ENCODE data around the gene AMPD3. TPM values are rescaled to one million over a fixed set of nuclear protein-coding genes. Genes with fewer than 3 reads are reported as not detected.

Gene AMPD3
- total RNA-seq, 1 experiment from 2014 or later = 1.5 TPM

DNA sequence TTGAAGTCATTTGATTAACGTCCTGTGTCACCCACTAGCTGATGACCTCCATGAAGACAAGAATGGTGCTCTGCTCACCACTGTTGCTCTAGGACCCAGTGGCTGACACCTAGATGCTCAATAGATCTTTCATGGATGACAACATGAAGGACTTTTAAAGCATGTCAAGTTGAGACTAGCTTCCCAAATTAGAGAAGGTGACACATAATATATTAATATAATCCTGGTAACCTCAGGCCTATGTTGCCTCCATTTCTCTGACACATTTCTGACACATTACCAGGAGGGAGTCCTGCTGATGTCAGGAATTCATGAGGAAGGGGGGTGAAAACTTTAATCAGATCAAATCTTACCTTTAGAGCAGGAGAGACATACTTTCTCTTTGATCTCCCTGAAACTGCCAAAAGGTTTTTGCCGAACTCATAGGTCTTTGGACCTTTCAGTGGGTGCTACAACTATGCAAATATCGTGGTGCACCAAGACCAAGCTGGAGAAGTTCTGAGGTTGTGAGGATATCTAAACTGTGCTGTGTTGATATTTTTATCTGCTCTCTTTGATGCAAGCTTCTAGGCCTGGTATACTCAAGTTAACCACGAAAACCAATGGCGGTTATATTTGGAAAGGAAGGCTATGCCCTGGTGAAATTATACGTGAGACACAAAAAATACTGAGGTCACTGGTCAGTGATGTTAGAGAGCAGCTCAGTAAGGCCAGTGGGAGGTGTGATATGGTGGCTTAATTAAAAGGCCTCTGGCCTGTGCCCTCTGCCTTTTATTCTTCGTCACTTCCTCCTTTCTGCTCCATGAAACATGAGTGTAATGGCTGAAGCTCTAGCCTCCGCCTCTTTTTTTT, 13.2 kb upstream of the AMPD3 start:
- no peaks in the 10 kb centered on the region for H3K36me3 ChIP-seq
- no peak overlapping the region for H3K27ac ChIP-seq
- H3K4me3 ChIP-seq = no peak overlapping the region
- H3K4me1 ChIP-seq (replicated peaks) = no peaks in the 10 kb centered on the region
- no peak for DNase-seq (ENCODE audit: low read depth in 1 of 2, low spot score in 2 of 2)
- H3K9me3 ChIP-seq (replicated peaks) = no peaks in the 10 kb centered on the region
- H3K27me3 ChIP-seq (replicated peaks) = no peaks in the 10 kb centered on the region; the same call in 1 of the 2 replicates

DNA sequence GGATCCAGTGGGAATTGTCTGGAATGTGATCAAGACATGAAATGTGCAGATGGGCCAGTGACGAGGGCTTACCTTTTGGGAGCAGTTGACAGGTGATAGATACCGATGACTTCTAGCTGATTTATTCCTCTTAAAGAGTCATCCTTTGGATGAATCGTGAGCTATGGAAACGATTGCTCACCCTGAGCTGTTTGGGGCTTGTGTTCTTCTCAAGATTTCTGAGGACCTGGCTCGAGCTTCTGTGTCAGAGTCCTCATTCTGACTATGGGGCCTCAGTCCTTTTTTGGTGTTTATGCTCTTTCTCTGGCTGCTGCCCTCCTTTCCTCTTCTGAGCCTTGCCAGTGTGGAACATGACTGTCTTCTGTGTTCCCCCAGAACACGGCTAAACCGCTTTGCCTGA, 11.9 kb upstream of the AMPD3 start:
- Histone ChIP-seq H3K9me3 (replicated peaks) (no peaks in the 10 kb centered on the region), H3K27me3 (replicated peaks) (no peaks in the 10 kb centered on the region), H3K36me3 (no peaks in the 10 kb centered on the region), H3K4me3 (no peak overlapping the region), H3K4me1 (replicated peaks) (no peaks in the 10 kb centered on the region), H3K27ac (no peak overlapping the region)
- no peak for DNase-seq (ENCODE audit: low read depth in 1 of 2, low spot score in 2 of 2)

DNA sequence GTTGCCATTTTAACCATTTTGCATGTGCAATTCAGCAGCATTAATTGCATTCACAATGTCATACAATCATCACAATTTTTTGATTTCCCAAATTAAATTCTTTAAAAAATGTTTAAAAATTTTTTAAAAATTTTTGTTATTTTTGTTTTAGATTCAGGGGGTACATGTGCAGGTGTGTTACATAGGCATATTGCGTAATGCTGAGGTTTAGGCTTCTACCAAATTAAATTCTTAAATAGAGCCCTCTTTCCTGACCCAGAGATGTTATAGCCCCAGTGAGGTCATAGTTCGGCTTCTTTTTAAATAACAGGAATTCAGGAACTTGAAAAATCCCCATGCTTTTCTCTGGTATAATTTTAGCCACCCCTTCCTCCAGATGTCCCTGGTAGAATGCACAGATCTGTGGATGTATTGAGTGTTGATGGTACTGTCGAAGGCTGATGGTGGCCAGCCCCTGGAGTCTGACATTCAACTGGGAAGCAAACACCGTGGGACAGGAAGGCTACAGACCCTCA, 11.3 kb upstream of the AMPD3 start:
- H3K36me3 ChIP-seq = no peaks in the 10 kb centered on the region
- no peak for DNase-seq (ENCODE audit: low read depth in 1 of 2, low spot score in 2 of 2)
- no peak overlapping the region for H3K27ac ChIP-seq
- no peaks in the 10 kb centered on the region for H3K9me3 ChIP-seq (replicated peaks)
- H3K4me1 ChIP-seq (replicated peaks) = no peaks in the 10 kb centered on the region
- H3K4me3 ChIP-seq = no peak overlapping the region
- no peaks in the 10 kb centered on the region for H3K27me3 ChIP-seq (replicated peaks)

DNA sequence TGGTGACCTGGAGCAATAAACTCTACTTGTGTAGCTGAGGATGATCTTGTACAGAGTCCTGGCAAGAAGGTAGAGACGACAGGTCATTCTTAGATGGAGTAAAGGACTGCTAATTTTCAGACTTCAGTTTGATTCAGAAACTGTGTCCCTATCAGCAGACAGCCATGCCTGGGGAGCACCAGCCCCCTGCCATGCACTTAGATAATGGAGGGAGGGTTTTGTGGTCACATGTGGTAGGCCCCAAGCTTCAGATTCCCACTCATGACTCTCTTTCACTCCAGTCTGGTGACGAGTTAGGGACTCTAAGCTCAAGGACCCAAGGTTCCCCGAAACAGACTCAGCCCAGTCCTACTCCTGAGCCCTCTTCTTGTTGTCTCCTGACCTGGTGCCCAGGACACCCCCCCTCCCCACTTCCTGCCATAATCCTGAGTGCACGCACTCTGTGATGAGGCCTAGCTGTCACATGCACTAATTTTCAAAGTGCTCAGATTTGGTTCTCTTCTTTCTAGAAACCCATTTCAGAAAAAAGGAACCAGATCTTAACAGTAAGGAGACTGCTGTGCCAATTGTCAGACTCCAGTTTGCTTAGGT, 10.2 kb upstream of the AMPD3 start:
- Histone ChIP-seq H3K27me3 (replicated peaks) (no peaks in the 10 kb centered on the region), H3K4me1 (replicated peaks) (no peaks in the 10 kb centered on the region), H3K4me3 (no peak overlapping the region), H3K9me3 (replicated peaks) (no peaks in the 10 kb centered on the region), H3K36me3 (no peaks in the 10 kb centered on the region), H3K27ac (no peak overlapping the region)
- DNase-seq (ENCODE audit: low read depth in 1 of 2, low spot score in 2 of 2) = no peak

DNA sequence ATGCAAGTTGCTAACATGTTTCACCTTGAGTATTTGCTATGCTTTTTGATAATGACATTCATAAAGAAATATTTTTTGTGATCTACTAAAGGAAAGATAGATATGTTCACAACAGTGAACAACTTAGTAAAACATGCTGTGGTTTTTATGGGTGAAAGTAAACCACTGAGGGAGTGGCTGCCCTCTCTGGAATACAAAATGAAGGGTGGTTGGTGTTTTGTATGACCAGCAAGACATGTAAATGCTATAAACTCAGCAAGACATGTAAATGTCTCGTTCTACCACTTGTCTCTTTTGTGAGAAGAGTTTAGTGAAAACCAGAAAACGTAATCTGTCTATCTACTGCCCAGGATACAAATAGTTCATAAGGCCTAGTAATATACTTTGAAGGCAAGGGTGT, 7.6 kb upstream of the AMPD3 start:
- H3K4me3 ChIP-seq = no peak overlapping the region
- no peak overlapping the region for H3K27ac ChIP-seq
- no peaks in the 10 kb centered on the region for H3K36me3 ChIP-seq
- no peaks in the 10 kb centered on the region for H3K4me1 ChIP-seq (replicated peaks)
- DNase-seq (ENCODE audit: low read depth in 1 of 2, low spot score in 2 of 2) = no peak
- H3K9me3 ChIP-seq (replicated peaks) = no peaks in the 10 kb centered on the region
- no peaks in the 10 kb centered on the region for H3K27me3 ChIP-seq (replicated peaks)

DNA sequence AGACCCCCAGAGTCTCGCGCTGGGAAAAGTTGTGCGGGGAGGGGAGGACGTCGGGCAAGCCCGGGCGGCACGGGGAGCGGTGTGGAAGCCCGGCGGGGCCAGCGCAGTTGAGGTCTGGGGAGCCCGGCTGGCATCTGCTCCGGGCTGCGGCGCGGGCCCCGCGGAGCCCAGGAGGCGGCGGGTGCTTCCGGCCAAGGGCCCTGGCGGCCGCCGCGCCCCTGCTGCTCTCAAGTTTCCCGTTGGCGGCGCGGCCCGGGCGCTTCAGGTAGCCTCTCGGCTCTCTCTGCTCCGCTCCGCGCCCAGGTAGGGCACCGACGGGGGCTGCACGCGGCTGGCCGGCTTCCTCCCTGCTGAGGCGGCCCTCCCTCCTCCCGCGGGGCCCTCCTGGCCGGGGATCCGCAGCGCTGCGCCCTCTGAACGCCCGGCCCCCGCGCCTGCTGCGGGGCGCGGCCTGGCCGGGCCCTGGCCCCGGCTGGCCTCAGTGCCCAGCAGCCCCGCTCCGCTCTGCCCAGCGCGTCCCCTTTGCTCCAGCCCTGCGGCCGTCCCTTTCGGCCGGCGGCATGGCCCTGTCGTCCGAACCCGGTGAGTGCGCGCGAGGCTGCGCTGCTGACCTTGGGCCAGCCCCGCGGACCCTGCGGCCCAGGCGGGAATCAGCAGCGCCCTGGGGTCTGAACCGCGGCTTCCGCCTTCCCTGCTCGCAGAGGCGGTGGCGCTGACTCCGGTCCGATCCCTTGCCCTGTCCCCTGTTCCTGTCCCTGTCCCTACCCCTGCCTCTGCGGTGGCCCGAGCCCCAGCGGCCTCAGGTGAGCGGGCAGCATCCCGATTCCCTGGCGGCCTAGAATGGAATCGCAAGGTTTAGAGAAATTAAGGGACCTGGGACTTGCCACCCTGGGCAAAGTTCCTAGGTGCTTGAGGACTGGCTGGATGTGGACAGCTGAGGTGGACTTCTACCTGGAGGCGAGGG, 4.3 kb upstream of the AMPD3 start:
- H3K27me3 ChIP-seq (replicated peaks) = no peaks in the 10 kb centered on the region
- no peak overlapping the region for H3K27ac ChIP-seq
- no peaks in the 10 kb centered on the region for H3K36me3 ChIP-seq
- no peak overlapping the region for H3K4me3 ChIP-seq
- DNase-seq (ENCODE audit: low read depth in 1 of 2, low spot score in 2 of 2) = no peak
- H3K4me1 ChIP-seq (replicated peaks) = peaks cover 14% of the 10 kb centered on the region
- H3K9me3 ChIP-seq (replicated peaks) = no peaks in the 10 kb centered on the region

DNA sequence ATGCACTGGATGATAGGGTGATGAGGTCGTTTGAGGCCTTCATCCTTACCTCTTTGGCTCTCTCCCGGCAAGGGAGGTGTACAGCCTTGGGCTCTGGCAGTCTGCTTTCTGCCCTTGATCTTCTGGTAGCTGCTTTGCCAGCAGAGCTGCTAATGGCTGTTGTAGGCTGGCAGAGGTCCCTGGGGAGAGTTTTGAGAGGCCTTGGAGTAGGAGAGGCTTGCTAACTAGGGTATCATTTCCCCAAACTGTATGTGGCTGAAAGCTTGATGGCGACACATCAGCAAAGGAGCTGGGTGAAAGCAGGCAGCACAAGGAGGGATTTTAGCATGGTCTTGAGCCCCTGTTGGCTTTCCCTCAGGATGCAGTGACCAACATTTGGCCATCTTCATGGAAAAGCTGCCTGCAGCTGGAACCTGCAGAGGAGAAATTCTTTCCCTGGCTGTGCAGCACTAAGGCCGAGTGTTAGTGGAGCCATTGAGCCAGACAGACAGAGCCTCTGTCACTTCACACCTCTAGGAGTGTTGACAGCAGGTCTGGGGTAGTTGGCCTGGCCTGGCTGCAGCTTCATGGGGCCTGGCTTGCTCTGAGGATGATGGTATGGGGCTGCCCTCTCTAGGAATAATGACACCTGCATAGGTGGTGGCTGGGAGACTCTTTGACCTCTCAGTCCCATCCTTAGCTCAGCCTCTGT, 3.5 kb upstream of the AMPD3 start:
- H3K36me3 ChIP-seq = no peaks in the 10 kb centered on the region
- H3K27ac ChIP-seq = no peak overlapping the region

DNA sequence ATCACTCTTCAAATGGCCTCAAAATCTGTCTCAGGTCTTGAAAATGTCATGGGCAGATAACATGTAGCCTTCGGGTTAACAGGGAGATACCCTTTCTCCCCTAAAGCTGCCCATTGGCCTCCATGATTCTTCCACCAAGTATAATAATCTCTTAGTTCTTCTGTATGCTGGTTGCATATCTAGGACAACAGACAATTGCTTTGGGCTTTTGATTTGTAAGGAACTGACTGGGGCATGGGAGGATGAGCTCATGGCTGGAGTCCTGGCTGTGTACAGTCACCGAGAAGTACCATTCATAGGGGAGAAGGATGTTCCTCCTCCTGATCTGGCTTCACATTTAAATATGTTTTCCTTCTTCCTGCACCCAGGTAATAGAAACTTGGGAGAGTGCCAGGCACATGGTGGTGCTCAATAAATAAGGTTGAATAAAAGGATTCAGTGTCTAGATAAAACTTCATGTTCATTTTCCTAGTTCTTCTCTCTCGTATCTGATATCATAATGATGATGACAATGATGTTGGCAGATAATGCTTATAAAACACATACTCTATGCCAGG, 2.8 kb upstream of the AMPD3 start:
- peaks cover 23% of the 10 kb centered on the region for H3K4me1 ChIP-seq (replicated peaks)
- no peak overlapping the region for H3K4me3 ChIP-seq
- H3K36me3 ChIP-seq = no peaks in the 10 kb centered on the region
- H3K9me3 ChIP-seq (replicated peaks) = no peaks in the 10 kb centered on the region
- no peak overlapping the region for H3K27ac ChIP-seq
- no peaks in the 10 kb centered on the region for H3K27me3 ChIP-seq (replicated peaks)
- DNase-seq (ENCODE audit: low read depth in 1 of 2, low spot score in 2 of 2) = no peak

More for the DNA sequence above, 3.5 kb upstream of the AMPD3 start:
- DNase-seq (ENCODE audit: low read depth in 1 of 2, low spot score in 2 of 2) = no peak
- Histone ChIP-seq H3K9me3 (replicated peaks) (no peaks in the 10 kb centered on the region), H3K27me3 (replicated peaks) (no peaks in the 10 kb centered on the region), H3K4me3 (no peak overlapping the region), H3K4me1 (replicated peaks) (peaks cover 22% of the 10 kb centered on the region)

DNA sequence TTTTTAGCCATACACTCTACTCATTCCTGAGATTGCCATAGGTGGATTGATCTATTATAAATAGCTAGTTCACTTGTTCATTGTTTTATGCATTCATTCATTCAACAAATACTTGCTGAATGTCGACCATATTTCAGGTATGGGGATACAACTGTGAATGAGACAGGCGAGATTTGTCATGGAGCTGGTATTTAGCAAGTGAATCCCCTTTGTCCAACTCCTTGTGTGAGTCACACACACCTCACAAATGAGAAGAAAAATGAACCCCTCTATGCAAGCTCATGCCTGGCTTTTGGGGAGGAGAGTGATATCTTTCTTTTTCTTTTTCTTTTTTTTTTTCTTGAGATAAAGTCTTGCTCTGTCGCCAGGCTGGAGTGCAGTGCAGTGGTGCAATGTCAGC, 1.8 kb upstream of the AMPD3 start:
- no peak for DNase-seq (ENCODE audit: low read depth in 1 of 2, low spot score in 2 of 2)
- H3K4me1 ChIP-seq (replicated peaks) = peaks cover 23% of the 10 kb centered on the region

DNA sequence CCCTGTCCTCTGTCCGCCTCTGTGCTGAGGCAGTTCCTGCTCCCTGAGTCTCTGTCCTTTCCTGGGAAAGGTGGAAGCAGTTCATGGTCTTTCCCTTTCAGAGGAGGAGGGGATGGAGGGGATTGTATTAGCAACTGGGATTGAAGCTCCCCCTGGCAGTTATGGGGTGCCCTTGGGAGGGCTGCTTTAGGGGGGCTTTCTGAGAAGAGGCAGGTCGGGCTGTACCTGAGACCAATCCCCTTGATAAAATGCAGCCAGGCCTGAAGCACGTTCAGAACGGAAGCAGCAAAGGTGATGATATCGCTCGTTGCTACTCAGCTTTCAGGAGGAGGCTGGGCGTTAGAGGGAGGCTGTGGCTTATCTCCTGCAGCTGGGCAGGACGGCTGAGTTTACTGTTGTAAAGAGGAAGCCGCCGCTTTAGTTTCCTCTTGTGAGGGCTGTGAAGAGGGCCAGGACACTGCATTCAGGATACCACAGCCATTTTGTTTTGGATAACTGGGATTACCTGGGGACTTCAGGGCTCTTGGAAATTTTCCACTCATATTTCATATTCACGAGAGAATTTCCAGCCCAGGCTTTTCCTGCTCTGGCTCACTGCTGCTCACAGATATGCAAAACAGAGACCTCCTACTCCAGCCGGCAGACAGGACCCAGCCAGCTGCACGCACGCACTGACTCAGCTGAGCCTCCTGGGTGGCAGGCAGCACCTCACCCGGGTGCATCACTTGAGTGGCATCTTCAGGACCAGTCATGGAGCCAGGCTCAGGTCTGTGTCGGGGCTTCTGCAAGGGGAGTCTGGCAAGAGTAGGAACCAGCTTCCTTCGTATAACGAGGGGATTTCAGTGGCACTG, 798 bp downstream of the AMPD3 start:
- peak overlapping the region; percentile 23 for H3K4me3 ChIP-seq
- peak overlapping the region; percentile 84 for H3K27ac ChIP-seq
- H3K4me1 ChIP-seq (replicated peaks) = peaks cover 23% of the 10 kb centered on the region

More for the DNA sequence above, 1.8 kb upstream of the AMPD3 start:
- Histone ChIP-seq H3K4me3 (no peak overlapping the region), H3K27ac (no peak overlapping the region), H3K36me3 (no peaks in the 10 kb centered on the region), H3K9me3 (replicated peaks) (no peaks in the 10 kb centered on the region), H3K27me3 (replicated peaks) (no peaks in the 10 kb centered on the region)

DNA sequence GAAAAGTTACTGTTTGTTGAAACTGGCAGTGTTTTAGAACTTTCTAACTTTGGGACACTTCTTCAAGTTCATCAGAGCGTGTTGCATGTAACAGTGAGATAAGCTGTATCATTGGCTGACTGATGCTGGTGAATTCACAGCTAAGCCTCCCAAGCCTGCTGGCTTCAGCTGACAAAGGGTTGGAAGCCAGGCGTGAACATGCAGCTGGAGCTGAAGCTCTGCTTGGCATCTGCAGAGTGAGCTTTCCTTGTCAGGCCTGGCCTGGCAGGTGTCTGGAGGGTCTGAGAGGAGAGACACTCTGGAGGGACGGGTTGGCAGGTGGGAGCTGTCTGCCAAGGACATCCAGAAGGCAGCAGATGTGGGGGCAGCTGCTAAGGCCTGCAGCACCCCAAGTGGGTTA, 1.5 kb downstream of the AMPD3 start:
- Histone ChIP-seq H3K4me3 (peak overlapping the region; percentile 23; the same call in 1 of the 2 replicates), H3K27ac (no peak overlapping the region), H3K4me1 (replicated peaks) (peaks cover 23% of the 10 kb centered on the region), H3K36me3 (peaks cover under 1% of the 10 kb centered on the region), H3K9me3 (replicated peaks) (no peaks in the 10 kb centered on the region), H3K27me3 (replicated peaks) (no peaks in the 10 kb centered on the region)
- no peak for DNase-seq (ENCODE audit: low read depth in 1 of 2, low spot score in 2 of 2)

More for the DNA sequence above, 798 bp downstream of the AMPD3 start:
- H3K36me3 ChIP-seq = no peaks in the 10 kb centered on the region
- no peaks in the 10 kb centered on the region for H3K27me3 ChIP-seq (replicated peaks)
- H3K9me3 ChIP-seq (replicated peaks) = no peaks in the 10 kb centered on the region
- peak; percentile 73 to 85 for DNase-seq (ENCODE audit: low read depth in 1 of 2, low spot score in 2 of 2)

DNA sequence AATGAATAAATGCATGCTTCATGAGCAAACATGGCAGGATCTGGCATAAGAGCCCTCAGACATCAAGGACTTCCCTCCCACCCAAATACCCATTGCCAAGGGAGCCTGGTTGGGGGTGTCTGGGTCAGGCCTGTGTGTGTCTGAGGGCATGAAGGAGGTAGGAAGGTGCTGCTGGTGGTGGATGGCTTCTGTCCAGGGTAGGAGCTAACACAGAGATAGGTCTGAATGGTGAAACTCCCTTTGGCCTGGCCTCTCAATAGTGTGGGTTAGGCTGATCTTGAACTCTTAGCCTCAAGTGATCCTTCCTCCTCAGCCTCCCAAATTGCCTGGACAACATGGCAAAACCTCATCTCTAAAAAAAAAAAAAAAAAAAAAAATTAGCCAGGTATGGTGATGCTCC, 2.8 kb downstream of the AMPD3 start:
- H3K9me3 ChIP-seq (replicated peaks) = no peaks in the 10 kb centered on the region
- no peaks in the 10 kb centered on the region for H3K27me3 ChIP-seq (replicated peaks)
- peaks cover 23% of the 10 kb centered on the region for H3K4me1 ChIP-seq (replicated peaks)
- peaks cover 8% of the 10 kb centered on the region for H3K36me3 ChIP-seq
- no peak overlapping the region for H3K4me3 ChIP-seq
- DNase-seq (ENCODE audit: low read depth in 1 of 2, low spot score in 2 of 2) = no peak
- H3K27ac ChIP-seq = no peak overlapping the region
